Lower leg skin (tissue), 4 donors: ENCODE measurements around the gene CNTRL. TPM values are rescaled to one million over a fixed set of nuclear protein-coding genes. Genes with fewer than 3 reads are reported as not detected.

ENCODE experiments used
- DNase-seq, 2 donors: peaks; one replicate each; pipeline ENCODE4 v3.0.0-alpha.2; 2019; ENCODE audit warnings: low spot score in 2 of 2
- H3K4me3 ChIP-seq: fragments of 200-600 bp; sonication (generic); 2 replicates; pipeline ENCODE4 v1.5.1; 2017; ENCODE audit warnings: mild to moderate bottlenecking, low read depth; ENCODE audit not compliant: poor library complexity, severe bottlenecking
- POLR2A ChIP-seq, 2 donors: fragments of 450-650 bp; IDR thresholded peaks; one replicate each; pipeline ENCODE4 v1.6.1; 2016 to 2017; ENCODE audit warnings: antibody characterized with exemption in 2 of 2, mild to moderate bottlenecking in 1 of 2, moderate library complexity in 1 of 2
- WGBS, 2 donors: methylation state at CpG; one replicate each; pipeline ENCODE4 v1.1.5; 2018; 5-methylcytosine and 5-hydroxymethylcytosine counted together
- intact Hi-C: fragments of 100-400 bp; cut with DNase I; formaldehyde crosslinking; loops from one replicate; pipeline ENCODE4 v1.15.0; 2023; ENCODE audit warnings: low total_unique reads
- total RNA-seq, 4 donors: library from RNA; depleted of rRNA; stranded (reverse); fragments of >200 nt; gene quantifications; one replicate each; pipeline ENCODE4 v1.1.0, GENCODE V29; 2016
- TF ChIP-seq, protein P1 (sequence below), 3 donors: fragments of 450-650 bp; IDR thresholded peaks; one replicate each; pipeline ENCODE4 v1.5.1; 2016; ENCODE audit warnings: antibody characterized with exemption in 3 of 3, mild to moderate bottlenecking in 3 of 3, moderate library complexity in 2 of 3

The CNTRL gene
- total RNA-seq, 4 donors from 2014 or later = 7.7 to 11.4 (median 9.0) TPM

DNA sequence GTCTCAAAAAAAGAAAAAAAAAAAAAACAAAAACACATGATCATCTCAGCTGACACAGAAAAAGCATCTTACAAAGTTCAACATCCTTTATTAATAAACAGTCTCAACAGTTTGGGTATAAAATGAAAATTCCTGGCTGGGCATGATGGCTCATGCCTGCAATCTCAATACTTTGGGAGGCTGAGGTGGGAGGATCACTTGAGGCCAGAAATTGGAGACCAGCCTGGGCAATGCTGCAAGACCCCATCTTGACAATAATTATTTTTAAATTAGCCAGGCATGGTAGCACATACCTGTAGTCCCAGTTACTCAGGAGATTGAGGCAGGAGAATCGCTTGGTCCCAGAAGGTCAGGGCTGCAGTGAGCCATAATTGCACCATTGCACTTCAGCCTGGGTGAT, 7.9 kb upstream of the CNTRL start:
- TF ChIP-seq, protein P1, sequence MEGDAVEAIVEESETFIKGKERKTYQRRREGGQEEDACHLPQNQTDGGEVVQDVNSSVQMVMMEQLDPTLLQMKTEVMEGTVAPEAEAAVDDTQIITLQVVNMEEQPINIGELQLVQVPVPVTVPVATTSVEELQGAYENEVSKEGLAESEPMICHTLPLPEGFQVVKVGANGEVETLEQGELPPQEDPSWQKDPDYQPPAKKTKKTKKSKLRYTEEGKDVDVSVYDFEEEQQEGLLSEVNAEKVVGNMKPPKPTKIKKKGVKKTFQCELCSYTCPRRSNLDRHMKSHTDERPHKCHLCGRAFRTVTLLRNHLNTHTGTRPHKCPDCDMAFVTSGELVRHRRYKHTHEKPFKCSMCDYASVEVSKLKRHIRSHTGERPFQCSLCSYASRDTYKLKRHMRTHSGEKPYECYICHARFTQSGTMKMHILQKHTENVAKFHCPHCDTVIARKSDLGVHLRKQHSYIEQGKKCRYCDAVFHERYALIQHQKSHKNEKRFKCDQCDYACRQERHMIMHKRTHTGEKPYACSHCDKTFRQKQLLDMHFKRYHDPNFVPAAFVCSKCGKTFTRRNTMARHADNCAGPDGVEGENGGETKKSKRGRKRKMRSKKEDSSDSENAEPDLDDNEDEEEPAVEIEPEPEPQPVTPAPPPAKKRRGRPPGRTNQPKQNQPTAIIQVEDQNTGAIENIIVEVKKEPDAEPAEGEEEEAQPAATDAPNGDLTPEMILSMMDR (IDR thresholded peaks at IDR 0.05) = no peak
- TF ChIP-seq POLR2A (IDR thresholded peaks at IDR 0.05) = no peak
- WGBS, 2 donors = 93 to 95% methylated on average over 1 of the region's 1 CpG
- intact Hi-C loops = no loop called here
- no peak overlapping the region for H3K4me3 ChIP-seq
- DNase-seq = no peak

DNA sequence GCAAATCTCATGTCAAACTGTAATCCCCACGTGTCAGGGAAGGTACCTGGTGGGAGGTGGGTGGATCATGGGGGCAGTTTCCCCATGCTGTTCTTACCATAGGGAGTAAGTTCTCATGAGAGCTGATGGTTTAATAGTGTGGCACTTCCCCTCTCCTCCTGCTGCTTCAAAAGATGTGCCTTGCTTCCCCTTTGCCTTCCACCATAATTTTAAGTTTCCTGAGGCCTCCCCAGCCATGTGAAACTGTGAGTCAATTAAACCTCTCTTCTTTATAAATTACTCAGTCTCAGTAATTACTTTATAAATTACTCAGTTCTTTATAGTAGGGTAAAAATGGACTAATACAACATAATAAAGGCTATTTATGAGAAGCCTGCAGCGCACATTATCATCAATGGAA, 7.1 kb upstream of the CNTRL start:
- no peak for DNase-seq
- no peak overlapping the region for H3K4me3 ChIP-seq
- intact Hi-C loops = no loop called here
- no peak for TF ChIP-seq POLR2A (IDR thresholded peaks at IDR 0.05)
- TF ChIP-seq, protein P1 (IDR thresholded peaks at IDR 0.05) = no peak
- 69 to 81% methylated on average over 2 of the region's 2 CpGs for whole genome bisulfite sequencing, 2 donors

DNA sequence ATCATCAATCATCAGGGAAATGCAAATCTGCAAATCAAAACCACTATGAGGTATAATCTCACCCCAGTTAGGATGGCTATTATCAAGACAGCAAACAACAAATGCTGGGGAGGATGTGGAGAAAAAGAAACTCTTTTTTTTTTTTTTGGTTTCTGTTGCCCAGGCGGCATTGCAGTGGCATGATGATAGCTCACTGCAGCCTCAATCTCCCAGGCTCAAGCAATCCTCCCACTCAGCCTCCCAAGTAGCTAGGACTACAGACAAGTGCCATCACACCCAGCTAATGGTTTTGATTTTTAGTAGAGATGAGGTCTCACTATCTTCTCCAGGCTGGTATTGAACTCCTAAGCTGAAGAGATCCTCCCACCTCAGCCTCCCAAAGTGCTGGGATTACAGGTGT, 5.4 kb upstream of the CNTRL start:
- WGBS, 2 donors = 88 to 93% methylated on average over 1 of the region's 1 CpG
- DNase-seq = no peak
- TF ChIP-seq, protein P1 (IDR thresholded peaks at IDR 0.05) = no peak
- no peak for TF ChIP-seq POLR2A (IDR thresholded peaks at IDR 0.05)
- intact Hi-C loops = no loop called here
- no peak overlapping the region for H3K4me3 ChIP-seq

DNA sequence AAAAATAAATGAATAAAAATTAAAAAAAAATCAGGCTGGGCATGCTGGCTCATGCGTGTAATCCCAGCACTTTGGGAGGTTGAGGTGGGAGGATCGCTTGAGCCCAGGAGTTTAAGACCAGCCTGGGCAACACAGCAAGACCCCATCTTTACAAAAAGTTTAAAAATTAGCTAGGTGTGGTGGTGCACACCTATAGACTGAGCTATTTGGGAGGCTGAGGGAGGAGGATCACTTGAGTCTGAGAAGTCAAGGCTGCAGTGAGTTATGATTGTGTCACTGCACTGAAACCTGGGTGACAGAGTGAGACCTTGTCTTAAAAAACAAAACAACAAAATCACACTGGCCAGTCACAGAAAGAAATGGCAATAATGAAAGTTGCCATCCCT, 3.4 kb upstream of the CNTRL start:
- WGBS, 2 donors = 95 to 98% methylated on average over 2 of the region's 2 CpGs
- intact Hi-C loops = loop anchor here (10.0 kb wide), 1 partner anchor 87 kb away; no protein-coding TSS in a partner anchor
- DNase-seq = no peak
- no peak overlapping the region for H3K4me3 ChIP-seq
- TF ChIP-seq POLR2A (IDR thresholded peaks at IDR 0.05) = no peak
- TF ChIP-seq, protein P1 (IDR thresholded peaks at IDR 0.05) = no peak

DNA sequence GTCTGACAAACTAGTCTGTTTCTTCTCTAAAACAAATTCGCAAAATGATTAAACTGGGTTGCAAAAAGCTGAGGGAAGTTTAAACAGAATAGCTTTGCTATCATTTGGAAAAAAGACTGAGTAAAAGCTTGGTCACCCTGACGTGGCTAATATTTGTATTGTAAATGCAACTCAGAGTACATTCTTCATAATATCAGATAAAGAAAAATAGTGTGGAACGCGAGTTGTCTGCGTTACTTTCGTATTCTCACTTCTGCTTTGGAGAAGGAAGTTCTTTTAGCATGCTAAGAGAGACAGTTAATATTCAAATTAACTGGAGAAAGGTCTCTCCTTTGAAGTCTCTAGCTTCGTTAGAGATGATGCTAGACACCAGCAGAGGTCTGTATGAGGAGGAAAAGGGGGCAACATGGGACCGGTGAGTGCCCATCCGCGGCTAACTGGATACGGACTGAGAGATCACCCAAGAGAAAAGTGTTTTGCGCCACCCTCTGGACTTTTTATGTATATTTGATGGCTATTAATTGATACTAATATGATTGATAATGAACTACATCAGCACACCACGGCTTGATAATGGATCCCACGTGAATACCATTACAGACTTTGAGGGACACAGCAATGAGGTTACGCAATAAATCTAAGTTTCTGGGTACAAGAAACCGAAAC, 2.9 kb upstream of the CNTRL start:
- 40 to 46% methylated on average over 16 of the region's 16 CpGs for WGBS, 2 donors
- no peak for TF ChIP-seq POLR2A (IDR thresholded peaks at IDR 0.05)
- TF ChIP-seq, protein P1 (IDR thresholded peaks at IDR 0.05) = no peak
- peak in 1 of 2 donors; percentile 26 for DNase-seq
- intact Hi-C loops = loop anchor here (10.0 kb wide), 1 partner anchor 87 kb away; no protein-coding TSS in a partner anchor
- no peak overlapping the region for H3K4me3 ChIP-seq

DNA sequence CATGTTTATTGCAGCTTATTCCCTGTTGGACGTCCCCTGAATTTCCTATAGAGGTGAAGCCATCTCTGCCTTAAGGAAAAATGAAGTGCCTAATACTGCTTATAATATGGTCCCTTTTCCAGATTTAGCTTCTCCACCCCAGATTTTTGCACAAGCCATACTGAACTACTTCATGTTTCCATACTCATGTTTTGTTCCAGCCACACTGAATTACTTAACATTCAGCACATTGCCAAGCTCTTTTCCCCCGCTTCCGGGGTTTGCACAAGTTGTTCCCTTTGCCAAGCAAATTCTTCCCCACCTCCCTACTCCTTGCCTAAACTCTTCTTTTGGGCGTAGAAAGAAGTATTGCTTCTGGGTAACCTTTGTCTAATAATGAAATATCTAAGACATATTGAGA, 1.7 kb upstream of the CNTRL start:
- DNase-seq = peak; percentile 80 to 89

More for the DNA sequence above, 1.7 kb upstream of the CNTRL start:
- intact Hi-C loops = loop anchor here (10.0 kb wide), 1 partner anchor 88 kb away; no protein-coding TSS in a partner anchor
- no peak overlapping the region for H3K4me3 ChIP-seq
- TF ChIP-seq, protein P1 (IDR thresholded peaks at IDR 0.05) = no peak
- TF ChIP-seq POLR2A (IDR thresholded peaks at IDR 0.05) = no peak
- WGBS, 2 donors = 19 to 21% methylated on average over 4 of the region's 4 CpGs
